ENCODE measurements around the gene ABLIM3. TPM values are rescaled to one million over a fixed set of nuclear protein-coding genes. Genes with fewer than 3 reads are reported as not detected.

Gene ABLIM3
- total and polyA plus RNA-seq, 2 of the 13 experiments (the other 11 are each of a cell fraction or from before 2014, with no cell fraction given) = 0.53 to 6.3 TPM

GRCh38 chr5:149141224-149141956 is at the start of gene ABLIM3 (continued):
- TF ChIP-seq, protein P1, sequence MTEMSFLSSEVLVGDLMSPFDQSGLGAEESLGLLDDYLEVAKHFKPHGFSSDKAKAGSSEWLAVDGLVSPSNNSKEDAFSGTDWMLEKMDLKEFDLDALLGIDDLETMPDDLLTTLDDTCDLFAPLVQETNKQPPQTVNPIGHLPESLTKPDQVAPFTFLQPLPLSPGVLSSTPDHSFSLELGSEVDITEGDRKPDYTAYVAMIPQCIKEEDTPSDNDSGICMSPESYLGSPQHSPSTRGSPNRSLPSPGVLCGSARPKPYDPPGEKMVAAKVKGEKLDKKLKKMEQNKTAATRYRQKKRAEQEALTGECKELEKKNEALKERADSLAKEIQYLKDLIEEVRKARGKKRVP (CRISPR knock-in tag; IDR thresholded peaks at IDR 0.05) = 0 out of 4 replicates have a peak, but pooled peaks of 1 of the 2 experiments have one; percentile 22
- TF ChIP-seq HOXA9 (CRISPR knock-in tag; IDR thresholded peaks at IDR 0.05; ENCODE audit: borderline replicate concordance) = no peak
- no peak for TF ChIP-seq TBP (CRISPR knock-in tag; IDR thresholded peaks at IDR 0.05)
- TF ChIP-seq, protein P2, sequence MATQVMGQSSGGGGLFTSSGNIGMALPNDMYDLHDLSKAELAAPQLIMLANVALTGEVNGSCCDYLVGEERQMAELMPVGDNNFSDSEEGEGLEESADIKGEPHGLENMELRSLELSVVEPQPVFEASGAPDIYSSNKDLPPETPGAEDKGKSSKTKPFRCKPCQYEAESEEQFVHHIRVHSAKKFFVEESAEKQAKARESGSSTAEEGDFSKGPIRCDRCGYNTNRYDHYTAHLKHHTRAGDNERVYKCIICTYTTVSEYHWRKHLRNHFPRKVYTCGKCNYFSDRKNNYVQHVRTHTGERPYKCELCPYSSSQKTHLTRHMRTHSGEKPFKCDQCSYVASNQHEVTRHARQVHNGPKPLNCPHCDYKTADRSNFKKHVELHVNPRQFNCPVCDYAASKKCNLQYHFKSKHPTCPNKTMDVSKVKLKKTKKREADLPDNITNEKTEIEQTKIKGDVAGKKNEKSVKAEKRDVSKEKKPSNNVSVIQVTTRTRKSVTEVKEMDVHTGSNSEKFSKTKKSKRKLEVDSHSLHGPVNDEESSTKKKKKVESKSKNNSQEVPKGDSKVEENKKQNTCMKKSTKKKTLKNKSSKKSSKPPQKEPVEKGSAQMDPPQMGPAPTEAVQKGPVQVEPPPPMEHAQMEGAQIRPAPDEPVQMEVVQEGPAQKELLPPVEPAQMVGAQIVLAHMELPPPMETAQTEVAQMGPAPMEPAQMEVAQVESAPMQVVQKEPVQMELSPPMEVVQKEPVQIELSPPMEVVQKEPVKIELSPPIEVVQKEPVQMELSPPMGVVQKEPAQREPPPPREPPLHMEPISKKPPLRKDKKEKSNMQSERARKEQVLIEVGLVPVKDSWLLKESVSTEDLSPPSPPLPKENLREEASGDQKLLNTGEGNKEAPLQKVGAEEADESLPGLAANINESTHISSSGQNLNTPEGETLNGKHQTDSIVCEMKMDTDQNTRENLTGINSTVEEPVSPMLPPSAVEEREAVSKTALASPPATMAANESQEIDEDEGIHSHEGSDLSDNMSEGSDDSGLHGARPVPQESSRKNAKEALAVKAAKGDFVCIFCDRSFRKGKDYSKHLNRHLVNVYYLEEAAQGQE (IDR thresholded peaks at IDR 0.05; ENCODE audit: borderline replicate concordance in 1 of 2, low read depth in 1 of 2, low read length in 2 of 2) = peak in 1 of 2 experiments; percentile 24; a peak in 1 of 4 replicates
- peak; percentile 35; the same call in 1 of the 2 replicates for TF ChIP-seq FOXA3 (CRISPR knock-in tag; IDR thresholded peaks at IDR 0.05)
- TF ChIP-seq NR2F1 (CRISPR knock-in tag; IDR thresholded peaks at IDR 0.05) = no peak
- peak; percentile 29; the same call in 1 of the 2 replicates for TF ChIP-seq AHDC1 (CRISPR knock-in tag; IDR thresholded peaks at IDR 0.05; ENCODE audit: borderline replicate concordance)
- no peak for TF ChIP-seq ZBTB3 (CRISPR knock-in tag; IDR thresholded peaks at IDR 0.05; ENCODE audit: borderline replicate concordance, low read depth)
- TF ChIP-seq STAG1 (CRISPR knock-in tag; IDR thresholded peaks at IDR 0.05) = peak; percentile 86
- TF ChIP-seq TOE1 (CRISPR knock-in tag; IDR thresholded peaks at IDR 0.05) = no peak
- TF ChIP-seq PHF5A (CRISPR knock-in tag; IDR thresholded peaks at IDR 0.05; ENCODE audit: low read depth, unreplicated experiment) = peak; percentile 24
- TF ChIP-seq MAX (IDR thresholded peaks at IDR 0.05) = peak; percentile 96
- TF ChIP-seq ZNF569 (CRISPR knock-in tag; IDR thresholded peaks at IDR 0.05; ENCODE audit: borderline replicate concordance) = 0 out of 2 replicates have a peak, but pooled peaks have one; percentile 39
- 0 out of 2 replicates have a peak, but pooled peaks have one; percentile 31 for TF ChIP-seq ZNF746 (CRISPR knock-in tag; IDR thresholded peaks at IDR 0.05)
- no peak for TF ChIP-seq ZNF367 (CRISPR knock-in tag; IDR thresholded peaks at IDR 0.05; ENCODE audit: borderline replicate concordance)
- no peak; the same call in 1 of the 2 replicates for TF ChIP-seq SMAD1 (CRISPR knock-in tag; IDR thresholded peaks at IDR 0.05; ENCODE audit: borderline replicate concordance, low read depth)
